ENCODE measurements around the gene LRRC9. TPM values are rescaled to one million over a fixed set of nuclear protein-coding genes. Genes with fewer than 3 reads are reported as not detected.

Gene LRRC9
- total RNA-seq, 1 experiment from 2014 or later: not detected

- DNase-seq (ENCODE audit: low read depth): no peak
Measured at GRCh38 chr14:60111732-60112131, 191.8 kb downstream of the LRRC9 start.

Other genes starting within 250 kb of the LRRC9 start
- gene RTN1, start 49.4 kb upstream of the LRRC9 start, total RNA-seq (2014; rRNA removed; shearing (Covaris generic)): 2.4 and 5.3 TPM in 2 replicates
- gene PCNX4, start 171.8 kb downstream of the LRRC9 start, total RNA-seq (2014; rRNA removed; shearing (Covaris generic)): 113 and 141 TPM in 2 replicates
- gene DHRS7, start 245.3 kb downstream of the LRRC9 start, total RNA-seq (2014; rRNA removed; shearing (Covaris generic)): 57.2 and 77.4 TPM in 2 replicates